Measurements from ENCODE around the gene HVCN1.
"Not testable (repeated sequence)": the region's sequence is repeated elsewhere in the genome, so short reads cannot be mapped to it uniquely, and the experiment has no call there.

Gene HVCN1

GRCh38 chr12:110667671-110668070, 21.2 kb downstream of the HVCN1 start:
- Histone ChIP-seq H3K27ac (no peak overlapping the region), H3K4me3 (no peak overlapping the region), H3K36me3 (ENCODE audit: insufficient read depth, low read length) (no peaks in the 10 kb centered on the region), H3K9ac (ENCODE audit: insufficient read length) (no peak overlapping the region), H3K9me3 (ENCODE audit: low read depth, low read length) (no peaks in the 10 kb centered on the region)
- no peak for TF ChIP-seq POLR2AphosphoS5 (IDR thresholded peaks at IDR 0.05; ENCODE audit: borderline replicate concordance, low read depth, low read length)
- no peak for TF ChIP-seq FOXP2 (optimal IDR thresholded peaks at IDR 0.05; ENCODE audit: control extremely low read depth, extremely low read length, insufficient read depth)
- no peak for TF ChIP-seq EZH2 (IDR thresholded peaks at IDR 0.05)
- DNase-seq (ENCODE audit: low read depth, low spot score): no peak

- Histone ChIP-seq H3K27ac (no peak overlapping the region), H3K36me3 (ENCODE audit: insufficient read depth, low read length) (no peaks in the 10 kb centered on the region), H3K4me3 (no peak overlapping the region), H3K9me3 (ENCODE audit: low read depth, low read length) (no peaks in the 10 kb centered on the region), H3K9ac (ENCODE audit: insufficient read length) (no peak overlapping the region)
- TF ChIP-seq FOXP2 (optimal IDR thresholded peaks at IDR 0.05; ENCODE audit: control extremely low read depth, extremely low read length, insufficient read depth) (no peak), EZH2 (IDR thresholded peaks at IDR 0.05) (no peak), POLR2AphosphoS5 (IDR thresholded peaks at IDR 0.05; ENCODE audit: borderline replicate concordance, low read depth, low read length) (no peak)
- no peak for DNase-seq (ENCODE audit: low read depth, low spot score)
These were observed 22.0 kb downstream of the HVCN1 start for GRCh38 chr12:110666892-110667291.

DNA sequence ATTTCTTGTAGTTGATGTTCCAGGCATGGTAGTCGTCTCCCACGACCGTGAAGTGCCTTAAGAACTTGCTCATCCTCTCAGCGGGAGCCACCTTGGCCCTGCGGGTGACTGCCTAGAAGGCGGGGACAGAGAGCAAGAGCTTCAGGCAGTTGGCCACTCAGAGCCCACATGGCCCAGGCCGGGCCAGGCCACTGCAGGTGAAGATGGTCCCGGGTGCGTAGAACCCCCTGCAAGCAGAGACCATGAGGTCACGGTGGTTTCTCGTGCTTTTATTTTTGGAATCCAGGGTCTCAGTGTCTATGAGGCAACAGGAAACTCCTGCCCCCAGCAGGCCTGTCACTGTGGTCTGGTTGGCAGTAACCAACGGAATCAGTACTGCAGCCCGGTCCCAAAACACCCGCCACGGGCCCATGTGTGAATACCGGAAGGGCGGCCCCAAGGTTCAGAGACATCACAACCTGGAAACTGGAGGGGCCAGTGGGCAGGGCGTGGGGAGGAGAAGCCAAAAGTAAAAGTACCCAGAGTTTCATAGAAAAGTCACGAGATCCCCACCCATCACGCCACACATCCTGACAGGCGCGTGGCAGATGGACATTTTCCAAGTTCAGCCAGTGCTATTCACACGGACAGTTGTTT, 27.5 kb downstream of the HVCN1 start:
- DNase-seq (ENCODE audit: low read depth, low spot score): no peak
- Histone ChIP-seq H3K4me3 (no peak overlapping the region), H3K9ac (ENCODE audit: insufficient read length) (no peak overlapping the region), H3K36me3 (ENCODE audit: insufficient read depth, low read length) (no peaks in the 10 kb centered on the region), H3K9me3 (ENCODE audit: low read depth, low read length) (no peaks in the 10 kb centered on the region), H3K27ac (no peak overlapping the region)
- TF ChIP-seq FOXP2 (optimal IDR thresholded peaks at IDR 0.05; ENCODE audit: control extremely low read depth, extremely low read length, insufficient read depth): no peak
- TF ChIP-seq POLR2AphosphoS5 (IDR thresholded peaks at IDR 0.05; ENCODE audit: borderline replicate concordance, low read depth, low read length): no peak
- no peak for TF ChIP-seq EZH2 (IDR thresholded peaks at IDR 0.05)

GRCh38 chr12:110658878-110659277, 30.0 kb downstream of the HVCN1 start:
- DNase-seq (ENCODE audit: low read depth, low spot score): no peak

GRCh38 chr12:110658242-110658641, 30.7 kb downstream of the HVCN1 start:
- no peaks in the 10 kb centered on the region for H3K9me3 ChIP-seq (ENCODE audit: low read depth, low read length)
- DNase-seq (ENCODE audit: low read depth, low spot score): no peak
- H3K9ac ChIP-seq (ENCODE audit: insufficient read length): no peak overlapping the region
- H3K36me3 ChIP-seq (ENCODE audit: insufficient read depth, low read length): no peaks in the 10 kb centered on the region
- no peak overlapping the region for H3K27ac ChIP-seq
- no peak overlapping the region for H3K4me3 ChIP-seq
- TF ChIP-seq FOXP2 (optimal IDR thresholded peaks at IDR 0.05; ENCODE audit: control extremely low read depth, extremely low read length, insufficient read depth) (no peak), POLR2AphosphoS5 (IDR thresholded peaks at IDR 0.05; ENCODE audit: borderline replicate concordance, low read depth, low read length) (no peak), EZH2 (IDR thresholded peaks at IDR 0.05) (no peak)

More at GRCh38 chr12:110658878-110659277, 30.0 kb downstream of the HVCN1 start:
- no peak for TF ChIP-seq POLR2AphosphoS5 (IDR thresholded peaks at IDR 0.05; ENCODE audit: borderline replicate concordance, low read depth, low read length)
- no peaks in the 10 kb centered on the region for H3K36me3 ChIP-seq (ENCODE audit: insufficient read depth, low read length)
- no peak overlapping the region for H3K9ac ChIP-seq (ENCODE audit: insufficient read length)
- no peaks in the 10 kb centered on the region for H3K9me3 ChIP-seq (ENCODE audit: low read depth, low read length)
- no peak overlapping the region for H3K27ac ChIP-seq
- no peak overlapping the region for H3K4me3 ChIP-seq

- Histone ChIP-seq H3K9me3 (ENCODE audit: low read depth, low read length) (no peaks in the 10 kb centered on the region), H3K9ac (ENCODE audit: insufficient read length) (no peak overlapping the region), H3K27ac (no peak overlapping the region), H3K4me3 (no peak overlapping the region), H3K36me3 (ENCODE audit: insufficient read depth, low read length) (no peaks in the 10 kb centered on the region)
- DNase-seq (ENCODE audit: low read depth, low spot score): no peak
- TF ChIP-seq POLR2AphosphoS5 (IDR thresholded peaks at IDR 0.05; ENCODE audit: borderline replicate concordance, low read depth, low read length) (no peak), FOXP2 (optimal IDR thresholded peaks at IDR 0.05; ENCODE audit: control extremely low read depth, extremely low read length, insufficient read depth) (no peak), EZH2 (IDR thresholded peaks at IDR 0.05) (no peak)
These were observed 31.2 kb downstream of the HVCN1 start for GRCh38 chr12:110657747-110658146.

DNA sequence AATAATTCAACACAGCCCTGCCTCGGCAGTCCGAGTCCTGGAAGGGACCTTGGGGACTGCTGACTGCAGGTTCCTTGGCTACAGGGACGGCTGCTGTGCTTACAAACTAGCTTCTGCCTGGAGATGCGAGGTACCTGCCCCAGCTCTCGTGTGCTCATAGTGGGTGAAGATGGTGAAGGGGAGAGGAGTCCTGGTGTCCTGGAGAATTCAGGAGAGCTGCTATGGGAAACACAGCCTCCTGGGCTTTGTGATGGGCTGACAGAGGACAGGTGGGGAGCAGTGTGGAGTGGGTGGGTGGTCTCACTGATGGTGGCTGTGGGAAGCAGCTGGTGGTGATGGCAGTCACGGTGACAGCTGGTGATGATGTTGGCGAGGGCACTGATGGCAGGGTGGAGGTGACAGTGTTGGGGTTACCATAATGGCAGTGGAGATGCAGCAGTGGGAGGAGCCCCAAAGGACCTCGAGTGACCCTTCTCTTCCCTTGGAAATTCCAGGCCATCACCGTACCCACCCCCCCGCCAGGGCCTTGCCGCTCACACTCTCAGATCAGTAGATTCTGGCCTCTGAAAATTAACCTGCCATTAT, 32.8 kb downstream of the HVCN1 start:
- no peak for DNase-seq (ENCODE audit: low read depth, low spot score)
- Histone ChIP-seq H3K9me3 (ENCODE audit: low read depth, low read length) (no peaks in the 10 kb centered on the region), H3K4me3 (no peak overlapping the region), H3K27ac (no peak overlapping the region), H3K36me3 (ENCODE audit: insufficient read depth, low read length) (no peaks in the 10 kb centered on the region), H3K9ac (ENCODE audit: insufficient read length) (no peak overlapping the region)
- TF ChIP-seq FOXP2 (optimal IDR thresholded peaks at IDR 0.05; ENCODE audit: control extremely low read depth, extremely low read length, insufficient read depth) (no peak), POLR2AphosphoS5 (IDR thresholded peaks at IDR 0.05; ENCODE audit: borderline replicate concordance, low read depth, low read length) (no peak), EZH2 (IDR thresholded peaks at IDR 0.05) (no peak)

- H3K4me3 ChIP-seq; DNase-seq (ENCODE audit: low read depth, low spot score); H3K27ac ChIP-seq; H3K36me3 ChIP-seq (ENCODE audit: insufficient read depth, low read length); H3K9me3 ChIP-seq (ENCODE audit: low read depth, low read length); H3K9ac ChIP-seq (ENCODE audit: insufficient read length): not testable (repeated sequence)
These were observed 34.7 kb downstream of the HVCN1 start for GRCh38 chr12:110654238-110654637.

DNA sequence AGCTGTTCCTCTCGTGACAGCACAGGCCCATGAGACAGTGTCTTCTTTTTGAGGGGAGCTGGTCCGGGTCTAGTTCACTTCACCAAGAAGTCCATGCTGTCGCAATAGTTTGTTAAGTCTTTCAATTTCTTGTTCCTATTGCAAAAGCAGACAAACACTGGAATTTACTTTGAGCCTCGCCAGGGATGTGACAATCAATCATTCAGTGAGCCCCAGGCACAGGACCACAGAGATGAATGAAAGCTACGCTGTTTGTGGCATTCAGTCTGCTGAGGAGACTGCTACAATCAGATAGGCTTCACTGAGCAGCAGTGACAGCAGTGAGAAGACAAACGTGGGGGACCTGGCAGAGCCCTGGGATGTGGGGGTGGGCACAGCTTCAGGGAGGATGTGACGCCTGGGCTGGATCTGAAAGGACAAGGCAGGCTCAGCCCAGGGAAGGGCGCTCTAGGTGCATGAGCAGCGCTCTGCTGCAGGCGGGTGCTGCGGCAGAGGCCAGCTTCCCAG, 39.5 kb downstream of the HVCN1 start:
- H3K36me3 ChIP-seq (ENCODE audit: insufficient read depth, low read length): no peaks in the 10 kb centered on the region
- no peak overlapping the region for H3K27ac ChIP-seq
- H3K9me3 ChIP-seq (ENCODE audit: low read depth, low read length): no peaks in the 10 kb centered on the region
- no peak overlapping the region for H3K4me3 ChIP-seq
- H3K9ac ChIP-seq (ENCODE audit: insufficient read length): no peak overlapping the region
- DNase-seq (ENCODE audit: low read depth, low spot score): no peak
- no peak for TF ChIP-seq FOXP2 (optimal IDR thresholded peaks at IDR 0.05; ENCODE audit: control extremely low read depth, extremely low read length, insufficient read depth)
- no peak for TF ChIP-seq EZH2 (IDR thresholded peaks at IDR 0.05)
